SK-N-SH (cell line): ENCODE data around the gene TFPI.

ENCODE experiments used
- CTCF ChIP-seq: fragments of 200-600 bp; sonication (generic); IDR thresholded peaks from 2 replicates; pipeline ENCODE4 v1.6.1; 2017; ENCODE audit warnings: antibody characterized with exemption, mild to moderate bottlenecking, moderate library complexity
- EP300 ChIP-seq, 2 experiments: IDR thresholded peaks; 2 replicates each; pipeline versions ENCODE4 v1.4.0 to v1.6.1; 2012; ENCODE audit warnings: borderline replicate concordance in 1 of 2, low read depth in 1 of 2, low read length in 1 of 2
- GABPA ChIP-seq: IDR thresholded peaks from 2 replicates; pipeline ENCODE4 v1.4.0; 2012; ENCODE audit warnings: low read depth, mild to moderate bottlenecking
- MAX ChIP-seq: IDR thresholded peaks from 2 replicates; pipeline ENCODE4 v1.4.0; 2012; ENCODE audit warnings: low read depth
- POLR2AphosphoS5 ChIP-seq: IDR thresholded peaks from 2 replicates; pipeline ENCODE4 v1.6.1; 2012; ENCODE audit warnings: low read depth, low read length
- REST ChIP-seq: IDR thresholded peaks from 2 replicates; pipeline ENCODE4 v1.6.1; 2012; ENCODE audit warnings: mild to moderate bottlenecking, low read depth, low read length, moderate library complexity
- TAF1 ChIP-seq: IDR thresholded peaks from 2 replicates; pipeline ENCODE4 v1.6.1; 2012; ENCODE audit warnings: low read depth, mild to moderate bottlenecking, low read length, moderate library complexity, borderline replicate concordance
- USF2 ChIP-seq: fragments of 150-350 bp; IDR thresholded peaks from 2 replicates; pipeline ENCODE4 v1.6.1; 2017; ENCODE audit warnings: antibody characterized with exemption, low read length, low read depth, borderline replicate concordance

GRCh38 chr2:187554011-187554703 lies at the start of gene TFPI:
- no peak for TF ChIP-seq EP300 (IDR thresholded peaks at IDR 0.05; ENCODE audit: borderline replicate concordance in 1 of 2, low read depth in 1 of 2, low read length in 1 of 2)
- TF ChIP-seq USF2, result no peak
- no peak for TF ChIP-seq CTCF
- TF ChIP-seq TAF1, result no peak
- no peak for TF ChIP-seq POLR2AphosphoS5
- TF ChIP-seq GABPA, result no peak
- TF ChIP-seq MAX, result no peak
- TF ChIP-seq REST, result no peak
